K562 (cell line): ENCODE results near the gene STX1A. TPM values are rescaled to one million over a fixed set of nuclear protein-coding genes. Genes with fewer than 3 reads are reported as not detected.

Experiments used
- AFF1 ChIP-seq, 2 experiments: fragments of 450-650 bp; IDR thresholded peaks; 2 replicates each; pipeline ENCODE4 v1.6.1; 2018; ENCODE audit warnings: mild to moderate bottlenecking in 2 of 2, low read depth in 1 of 2; ENCODE audit not compliant: partially characterized antibody in 2 of 2
- CBX1 ChIP-seq: sonication (generic); IDR thresholded peaks from 2 replicates; pipeline ENCODE4 v1.6.1; 2016; ENCODE audit warnings: antibody characterized with exemption, low read depth, mild to moderate bottlenecking
- CBX3 ChIP-seq, 2 experiments: IDR thresholded peaks; 1 replicate in 1 of 2; 2 replicates in 1 of 2; pipeline ENCODE4 v1.6.1; 2012; ENCODE audit warnings: inconsistent platforms in 2 of 2, low read length in 2 of 2, borderline replicate concordance in 1 of 2, control low read depth in 1 of 2
- MAFK ChIP-seq: IDR thresholded peaks from 2 replicates; pipeline ENCODE4 v1.6.1; 2011; ENCODE audit warnings: low read length, improper control_type of control experiment
- MAZ ChIP-seq, 2 experiments: fragments of 450-650 bp in 1 of 2; sonication (generic) in 1 of 2; formaldehyde crosslinking; IDR thresholded peaks in 1 of 2; conservative IDR thresholded peaks in 1 of 2; 2 replicates each; pipeline versions ENCODE4 v1.4.0 to v1.5.0; 2020; ENCODE audit warnings: mild to moderate bottlenecking in 1 of 2, missing genetic modification reagents in 1 of 2
- SREBF2 ChIP-seq: sonication (generic); formaldehyde crosslinking; IDR thresholded peaks from 2 replicates; pipeline ENCODE4 v1.4.0; 2020; ENCODE audit warnings: mild to moderate bottlenecking, missing genetic modification reagents
- ZBTB17 ChIP-seq: fragments of 450-650 bp; formaldehyde crosslinking; IDR thresholded peaks from 2 replicates; pipeline ENCODE4 v1.4.0; 2020; ENCODE audit warnings: mild to moderate bottlenecking
- ZBTB7A ChIP-seq: IDR thresholded peaks from 2 replicates; pipeline ENCODE4 v1.6.1; 2011; ENCODE audit warnings: low read depth, mild to moderate bottlenecking, low read length, moderate library complexity, borderline replicate concordance; ENCODE audit not compliant: control insufficient read depth
- ZNF143 ChIP-seq: sonication (generic); formaldehyde crosslinking; IDR thresholded peaks from 2 replicates; pipeline ENCODE4 v1.9.0; 2022; ENCODE audit warnings: mild to moderate bottlenecking, missing genetic modification reagents
- ZNF280A ChIP-seq: fragments of 450-650 bp; IDR thresholded peaks from 2 replicates; pipeline ENCODE4 v1.6.1; 2018; ENCODE audit warnings: mild to moderate bottlenecking, low read depth; ENCODE audit not compliant: partially characterized antibody
- ZNF431 ChIP-seq: sonication (generic); formaldehyde crosslinking; IDR thresholded peaks from 2 replicates; pipeline ENCODE4 v1.8.0; 2022; ENCODE audit warnings: mild to moderate bottlenecking, missing genetic modification reagents
- ZNF436 ChIP-seq: fragments of 250-450, 450-650 bp; sonication (Bioruptor Pico); formaldehyde crosslinking; IDR thresholded peaks from 2 replicates; pipeline ENCODE4 v1.7.0; 2020; ENCODE audit warnings: mild to moderate bottlenecking
- polyA plus RNA-seq, 8 experiments: library from polyadenylated mRNA; depleted of rRNA in 4 of 8; stranded (reverse) in 5 of 8; unstranded in 3 of 8; fragments of >200 nt; fragmentation: Nextera tagmentation in 2 of 8; fragmentation: Illumina TruSeq in 1 of 8; extraction: Ambion mirVana in 2 of 8; extraction: Trizol in 1 of 8; gene quantifications; 2 replicates each; pipeline versions ENCODE4 v1.2.1 to v1.2.3, GENCODE V29; 2011 to 2014; ENCODE audit warnings: inconsistent platforms in 1 of 8, missing spikeins in 1 of 8
- total RNA-seq, 7 experiments: library from RNA; depleted of rRNA in 6 of 7; stranded (reverse); fragments of >200 nt in 6 of 7; fragmentation: Illumina TruSeq in 2 of 7; extraction: Trizol in 2 of 7; gene quantifications; 2 replicates each; pipeline versions ENCODE4 v1.2.1 to v1.2.3, GENCODE V29; 2011 to 2021; ENCODE audit warnings: low replicate concordance in 1 of 7
- TF ChIP-seq, protein P1 (sequence below): fragments of 250-450 bp; sonication (Bioruptor Pico); IDR thresholded peaks from 2 replicates; pipeline ENCODE4 v1.8.0; 2022; ENCODE audit warnings: moderate library complexity, mild to moderate bottlenecking, inconsistent platforms
- TF ChIP-seq, protein P2 (sequence below): fragments of 450-650 bp; formaldehyde crosslinking; IDR thresholded peaks from 2 replicates; pipeline ENCODE4 v1.4.0; 2022; ENCODE audit warnings: mild to moderate bottlenecking, moderate library complexity

Gene STX1A
- total and polyA plus RNA-seq, 9 of the 15 experiments (the other 6 are each of a cell fraction or from before 2014, with no cell fraction given) = 0.04 to 15.1 (median 6.3) TPM

GRCh38 chr7:73683788-73684693, 35.4 kb downstream of the STX1A start (continued):
- no peak for TF ChIP-seq AFF1 (IDR thresholded peaks at IDR 0.05; ENCODE audit: low read depth in 1 of 2, partially characterized antibody in 2 of 2)
- no peak for TF ChIP-seq ZNF436 (CRISPR knock-in tag)
- TF ChIP-seq, protein P1, sequence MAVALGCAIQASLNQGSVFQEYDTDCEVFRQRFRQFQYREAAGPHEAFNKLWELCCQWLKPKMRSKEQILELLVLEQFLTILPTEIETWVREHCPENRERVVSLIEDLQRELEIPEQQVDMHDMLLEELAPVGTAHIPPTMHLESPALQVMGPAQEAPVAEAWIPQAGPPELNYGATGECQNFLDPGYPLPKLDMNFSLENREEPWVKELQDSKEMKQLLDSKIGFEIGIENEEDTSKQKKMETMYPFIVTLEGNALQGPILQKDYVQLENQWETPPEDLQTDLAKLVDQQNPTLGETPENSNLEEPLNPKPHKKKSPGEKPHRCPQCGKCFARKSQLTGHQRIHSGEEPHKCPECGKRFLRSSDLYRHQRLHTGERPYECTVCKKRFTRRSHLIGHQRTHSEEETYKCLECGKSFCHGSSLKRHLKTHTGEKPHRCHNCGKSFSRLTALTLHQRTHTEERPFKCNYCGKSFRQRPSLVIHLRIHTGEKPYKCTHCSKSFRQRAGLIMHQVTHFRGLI (CRISPR knock-in tag) = no peak
- no peak for TF ChIP-seq ZNF143 (CRISPR knock-in tag)
- TF ChIP-seq CBX3 (IDR thresholded peaks at IDR 0.05; ENCODE audit: borderline replicate concordance in 1 of 2, low read length in 2 of 2) = 0 out of 3 replicates have a peak, but pooled peaks of 1 of the 2 experiments have one; percentile 13
- TF ChIP-seq SREBF2 = no peak
- TF ChIP-seq ZNF431 (CRISPR knock-in tag) = 0 out of 2 replicates have a peak, but pooled peaks have one; percentile 9
- TF ChIP-seq ZBTB17 = no peak
- TF ChIP-seq ZBTB7A = 0 out of 2 replicates have a peak, but pooled peaks have one; percentile 40
- no peak for TF ChIP-seq ZNF280A
- TF ChIP-seq CBX1 = peak; percentile 21; the same call in 1 of the 2 replicates
- TF ChIP-seq, protein P2, sequence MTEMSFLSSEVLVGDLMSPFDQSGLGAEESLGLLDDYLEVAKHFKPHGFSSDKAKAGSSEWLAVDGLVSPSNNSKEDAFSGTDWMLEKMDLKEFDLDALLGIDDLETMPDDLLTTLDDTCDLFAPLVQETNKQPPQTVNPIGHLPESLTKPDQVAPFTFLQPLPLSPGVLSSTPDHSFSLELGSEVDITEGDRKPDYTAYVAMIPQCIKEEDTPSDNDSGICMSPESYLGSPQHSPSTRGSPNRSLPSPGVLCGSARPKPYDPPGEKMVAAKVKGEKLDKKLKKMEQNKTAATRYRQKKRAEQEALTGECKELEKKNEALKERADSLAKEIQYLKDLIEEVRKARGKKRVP (CRISPR knock-in tag) = no peak
- no peak for TF ChIP-seq MAFK
- no peak for TF ChIP-seq MAZ (CRISPR knock-in tag; conservative IDR thresholded peaks at IDR 0.05 in 1 of 2, IDR thresholded peaks at IDR 0.05 in 1 of 2)
